Vagina (tissue), 2 donors: ENCODE data around the gene CDHR1.

Source experiments
- CTCF ChIP-seq, 3 experiments: fragments of 450-650 bp in 2 of 3; fragments of 200-600 bp in 1 of 3; sonication (generic) in 1 of 3; IDR thresholded peaks; one replicate each; pipeline ENCODE4 v1.5.1; 2017 to 2019; ENCODE audit warnings: antibody characterized with exemption in 3 of 3, mild to moderate bottlenecking in 2 of 3, moderate library complexity in 2 of 3
- POLR2A ChIP-seq, 2 donors: fragments of 450-650 bp; IDR thresholded peaks; one replicate each; pipeline ENCODE4 v1.6.1; 2017; ENCODE audit warnings: antibody characterized with exemption in 2 of 2, mild to moderate bottlenecking in 2 of 2, moderate library complexity in 2 of 2

- TF ChIP-seq CTCF (IDR thresholded peaks at IDR 0.05) (no peak), POLR2A (IDR thresholded peaks at IDR 0.05) (no peak)
Observed at GRCh38 chr10:84156009-84156408, 38.3 kb upstream of the CDHR1 start.
